ENCODE data around the gene ZBTB7B.

- TF ChIP-seq CTCF (IDR thresholded peaks at IDR 0.05) (no peak), EZH2 (IDR thresholded peaks at IDR 0.05; ENCODE audit: borderline replicate concordance, insufficient read depth, low read depth, low read length, poor library complexity, severe bottlenecking) (no peak)
These were observed 4.0 kb downstream of the ZBTB7B start for GRCh38 chr1:155006601-155007101.
